HEK293 (cell line): ENCODE data around the gene NOS1AP.

Experiments used
- CTCF ChIA-PET: fragments of 350-600 bp; formaldehyde crosslinking; extraction: SDS; loops from one replicate; lab custom pipeline; 2021; ENCODE audit warnings: antibody characterized with exemption; lab: Yijun Ruan, JAX
- POLR2A ChIA-PET: fragments of 300-600 bp; formaldehyde crosslinking; extraction: SDS; loops from one replicate; lab custom pipeline; 2020; ENCODE audit warnings: antibody characterized with exemption, inconsistent platforms; lab: Yijun Ruan, JAX
- H3K27ac ChIP-seq: fragments of 200-500 bp; sonication (Bioruptor generic); 2 replicates; pipeline ENCODE4 v1.5.1; 2014; ENCODE audit warnings: low read depth, low read length, control low read depth, inconsistent platforms; ENCODE audit errors: extremely low read depth
- H3K36me3 ChIP-seq, 2 experiments: fragments of 200-500 bp in 1 of 2; sonication (Bioruptor generic) in 1 of 2; 1 replicate in 1 of 2; 2 replicates in 1 of 2; pipeline ENCODE4 v1.5.1; 2014 to 2017; ENCODE audit warnings: inconsistent platforms in 2 of 2, low read length in 2 of 2; ENCODE audit not compliant: control insufficient read depth in 2 of 2, insufficient read depth in 1 of 2
- H3K4me1 ChIP-seq: fragments of 200-500 bp; sonication (Bioruptor generic); 2 replicates; pipeline ENCODE4 v1.5.1; 2014; ENCODE audit warnings: mild to moderate bottlenecking, low read length, inconsistent platforms; ENCODE audit not compliant: control insufficient read depth, insufficient read depth
- H3K4me3 ChIP-seq: 2 replicates; pipeline ENCODE4 v1.5.1; 2011; ENCODE audit warnings: low read depth, mild to moderate bottlenecking, control low read depth, low read length, moderate library complexity
- H3K9me3 ChIP-seq: fragments of 200-500 bp; sonication (Bioruptor generic); 2 replicates; pipeline ENCODE4 v1.5.1; 2014; ENCODE audit warnings: low read depth, low read length, inconsistent platforms; ENCODE audit not compliant: control insufficient read depth, insufficient read depth
- MYNN ChIP-seq: fragments of 450-650 bp; formaldehyde crosslinking; IDR thresholded peaks from 2 replicates; pipeline ENCODE4 v1.5.1; 2016; ENCODE audit warnings: missing biosample characterization, missing genetic modification characterization, borderline replicate concordance
- SP2 ChIP-seq: fragments of 450-650 bp; formaldehyde crosslinking; IDR thresholded peaks from 2 replicates; pipeline ENCODE4 v1.5.1; 2016; ENCODE audit warnings: missing biosample characterization, missing genetic modification characterization
- SP7 ChIP-seq: fragments of 450-650 bp; formaldehyde crosslinking; IDR thresholded peaks from 2 replicates; pipeline ENCODE4 v1.5.1; 2016; ENCODE audit warnings: missing biosample characterization, missing genetic modification characterization
- ZBTB20 ChIP-seq: fragments of 450-650 bp; formaldehyde crosslinking; IDR thresholded peaks from 2 replicates; pipeline ENCODE4 v1.5.1; 2016; ENCODE audit warnings: missing biosample characterization, missing genetic modification characterization
- ZFP3 ChIP-seq: fragments of 450-650 bp; formaldehyde crosslinking; IDR thresholded peaks from 2 replicates; pipeline ENCODE4 v1.5.1; 2016; ENCODE audit warnings: low read depth, missing biosample characterization, missing genetic modification characterization
- ZNF19 ChIP-seq: fragments of 450-650 bp; formaldehyde crosslinking; IDR thresholded peaks from 2 replicates; pipeline ENCODE4; 2016; ENCODE audit warnings: missing biosample characterization, missing genetic modification characterization, low read depth
- ZNF202 ChIP-seq: fragments of 450-650 bp; formaldehyde crosslinking; IDR thresholded peaks from 2 replicates; pipeline ENCODE4 v1.5.1; 2016; ENCODE audit warnings: missing biosample characterization, missing genetic modification characterization, borderline replicate concordance
- ZNF24 ChIP-seq: fragments of 450-650 bp; formaldehyde crosslinking; IDR thresholded peaks from 2 replicates; pipeline ENCODE4 v1.5.1; 2016; ENCODE audit warnings: missing biosample characterization, missing genetic modification characterization
- ZNF548 ChIP-seq: fragments of 450-650 bp; formaldehyde crosslinking; IDR thresholded peaks from 2 replicates; pipeline ENCODE4 v1.5.1; 2016; ENCODE audit warnings: missing biosample characterization, missing genetic modification characterization
- ZNF585B ChIP-seq: fragments of 450-650 bp; formaldehyde crosslinking; IDR thresholded peaks from 2 replicates; pipeline ENCODE4 v1.5.1; 2016; ENCODE audit warnings: missing biosample characterization, missing genetic modification characterization
- ZNF654 ChIP-seq: fragments of 450-650 bp; formaldehyde crosslinking; IDR thresholded peaks from 2 replicates; pipeline ENCODE4 v1.5.1; 2016; ENCODE audit warnings: low read depth, missing biosample characterization, missing genetic modification characterization
- ZNF792 ChIP-seq: fragments of 450-650 bp; formaldehyde crosslinking; IDR thresholded peaks from 2 replicates; pipeline ENCODE4 v1.5.1; 2016; ENCODE audit warnings: missing biosample characterization, missing genetic modification characterization
- ZNF830 ChIP-seq: fragments of 450-650 bp; IDR thresholded peaks from 2 replicates; pipeline ENCODE4 v1.5.0; 2018; ENCODE audit warnings: missing biosample characterization, missing genetic modification characterization, low read depth, mild to moderate bottlenecking, moderate library complexity
- TF ChIP-seq, protein P1 (sequence below): fragments of 450-650 bp; formaldehyde crosslinking; IDR thresholded peaks from 2 replicates; pipeline ENCODE4 v1.5.1; 2016; ENCODE audit warnings: missing biosample characterization, missing genetic modification characterization
- TF ChIP-seq, protein P2 (sequence below): fragments of 450-650 bp; formaldehyde crosslinking; IDR thresholded peaks from 2 replicates; pipeline ENCODE4 v1.5.1; 2016; ENCODE audit warnings: missing biosample characterization, missing genetic modification characterization
- TF ChIP-seq, protein P3 (sequence below): fragments of 450-650 bp; formaldehyde crosslinking; IDR thresholded peaks from 2 replicates; pipeline ENCODE4 v1.5.1; 2017; ENCODE audit warnings: missing biosample characterization, mild to moderate bottlenecking, missing genetic modification characterization, moderate library complexity
- TF ChIP-seq, protein P4 (sequence below): fragments of 450-650 bp; formaldehyde crosslinking; IDR thresholded peaks from 2 replicates; pipeline ENCODE4 v1.5.1; 2016; ENCODE audit warnings: missing biosample characterization, missing genetic modification characterization
- TF ChIP-seq, protein P5 (sequence below): fragments of 450-650 bp; formaldehyde crosslinking; IDR thresholded peaks from 2 replicates; pipeline ENCODE4 v1.5.1; 2016; ENCODE audit warnings: missing biosample characterization, missing genetic modification characterization
- TF ChIP-seq, protein P6 (sequence below): fragments of 450-650 bp; formaldehyde crosslinking; IDR thresholded peaks from 2 replicates; pipeline ENCODE4 v1.5.1; 2016; ENCODE audit warnings: missing biosample characterization, missing genetic modification characterization

The NOS1AP gene

DNA sequence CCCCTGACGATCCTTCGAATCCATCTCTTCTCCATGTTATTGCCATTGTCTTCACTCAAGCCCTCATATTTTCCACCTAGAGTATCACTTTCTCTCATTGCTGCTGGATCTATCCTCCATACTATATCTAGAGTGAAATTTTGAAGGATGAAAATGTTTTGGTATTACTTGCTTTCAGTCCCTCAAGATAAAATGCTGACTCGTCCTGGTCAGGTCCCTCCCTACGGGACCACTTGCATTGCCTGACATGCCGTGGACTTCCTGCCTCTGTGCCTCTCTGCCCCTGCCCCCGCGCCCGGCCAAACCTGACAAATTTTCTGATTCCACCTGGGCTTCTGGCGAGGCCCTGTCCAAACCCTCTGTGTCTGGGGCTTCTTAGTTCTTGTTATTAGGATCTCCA lies 283.6 kb downstream of the NOS1AP start (continued):
- TF ChIP-seq, protein P1, sequence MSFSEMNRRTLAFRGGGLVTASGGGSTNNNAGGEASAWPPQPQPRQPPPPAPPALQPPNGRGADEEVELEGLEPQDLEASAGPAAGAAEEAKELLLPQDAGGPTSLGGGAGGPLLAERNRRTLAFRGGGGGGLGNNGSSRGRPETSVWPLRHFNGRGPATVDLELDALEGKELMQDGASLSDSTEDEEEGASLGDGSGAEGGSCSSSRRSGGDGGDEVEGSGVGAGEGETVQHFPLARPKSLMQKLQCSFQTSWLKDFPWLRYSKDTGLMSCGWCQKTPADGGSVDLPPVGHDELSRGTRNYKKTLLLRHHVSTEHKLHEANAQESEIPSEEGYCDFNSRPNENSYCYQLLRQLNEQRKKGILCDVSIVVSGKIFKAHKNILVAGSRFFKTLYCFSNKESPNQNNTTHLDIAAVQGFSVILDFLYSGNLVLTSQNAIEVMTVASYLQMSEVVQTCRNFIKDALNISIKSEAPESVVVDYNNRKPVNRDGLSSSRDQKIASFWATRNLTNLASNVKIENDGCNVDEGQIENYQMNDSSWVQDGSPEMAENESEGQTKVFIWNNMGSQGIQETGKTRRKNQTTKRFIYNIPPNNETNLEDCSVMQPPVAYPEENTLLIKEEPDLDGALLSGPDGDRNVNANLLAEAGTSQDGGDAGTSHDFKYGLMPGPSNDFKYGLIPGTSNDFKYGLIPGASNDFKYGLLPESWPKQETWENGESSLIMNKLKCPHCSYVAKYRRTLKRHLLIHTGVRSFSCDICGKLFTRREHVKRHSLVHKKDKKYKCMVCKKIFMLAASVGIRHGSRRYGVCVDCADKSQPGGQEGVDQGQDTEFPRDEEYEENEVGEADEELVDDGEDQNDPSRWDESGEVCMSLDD (tag by site-specific recombination), result no peak

DNA sequence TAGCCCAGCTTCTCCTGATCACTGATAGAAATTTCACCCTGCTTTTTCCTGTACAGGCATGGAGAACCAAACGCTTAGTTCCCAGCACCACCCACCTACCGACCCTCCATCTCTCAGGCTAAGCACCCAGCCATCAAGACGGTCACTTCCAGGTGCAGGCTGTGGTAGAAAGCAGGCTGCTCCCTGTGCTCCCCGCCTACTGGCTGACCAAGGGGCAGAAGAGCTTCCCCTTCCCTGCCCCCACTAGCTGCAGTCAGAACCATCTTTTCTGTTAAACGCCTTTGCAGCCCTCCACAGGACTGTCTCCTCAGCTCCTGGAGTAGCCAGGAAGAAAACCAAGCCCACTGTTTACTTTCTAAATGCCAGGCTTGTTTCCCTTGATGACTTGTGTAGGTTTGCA lies 284.2 kb downstream of the NOS1AP start:
- TF ChIP-seq SP7 (tag by site-specific recombination) (no peak), MYNN (tag by site-specific recombination) (no peak), ZBTB20 (tag by site-specific recombination) (no peak), ZNF548 (tag by site-specific recombination) (no peak), SP2 (no peak), ZFP3 (no peak), ZNF830 (tag by site-specific recombination) (no peak), ZNF202 (no peak), ZNF24 (tag by site-specific recombination) (no peak)
- TF ChIP-seq, protein P2, sequence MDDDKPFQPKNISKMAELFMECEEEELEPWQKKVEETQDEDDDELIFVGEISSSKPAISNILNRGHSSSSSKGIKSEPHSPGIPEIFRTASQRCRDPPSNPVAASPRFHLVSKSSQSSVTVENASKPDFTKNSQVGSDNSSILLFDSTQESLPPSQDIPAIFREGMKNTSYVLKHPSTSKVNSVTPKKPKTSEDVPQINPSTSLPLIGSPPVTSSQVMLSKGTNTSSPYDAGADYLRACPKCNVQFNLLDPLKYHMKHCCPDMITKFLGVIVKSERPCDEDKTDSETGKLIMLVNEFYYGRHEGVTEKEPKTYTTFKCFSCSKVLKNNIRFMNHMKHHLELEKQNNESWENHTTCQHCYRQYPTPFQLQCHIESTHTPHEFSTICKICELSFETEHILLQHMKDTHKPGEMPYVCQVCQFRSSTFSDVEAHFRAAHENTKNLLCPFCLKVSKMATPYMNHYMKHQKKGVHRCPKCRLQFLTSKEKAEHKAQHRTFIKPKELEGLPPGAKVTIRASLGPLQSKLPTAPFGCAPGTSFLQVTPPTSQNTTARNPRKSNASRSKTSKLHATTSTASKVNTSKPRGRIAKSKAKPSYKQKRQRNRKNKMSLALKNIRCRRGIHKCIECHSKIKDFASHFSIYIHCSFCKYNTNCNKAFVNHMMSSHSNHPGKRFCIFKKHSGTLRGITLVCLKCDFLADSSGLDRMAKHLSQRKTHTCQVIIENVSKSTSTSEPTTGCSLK (tag by site-specific recombination), result no peak
- TF ChIP-seq, protein P3, sequence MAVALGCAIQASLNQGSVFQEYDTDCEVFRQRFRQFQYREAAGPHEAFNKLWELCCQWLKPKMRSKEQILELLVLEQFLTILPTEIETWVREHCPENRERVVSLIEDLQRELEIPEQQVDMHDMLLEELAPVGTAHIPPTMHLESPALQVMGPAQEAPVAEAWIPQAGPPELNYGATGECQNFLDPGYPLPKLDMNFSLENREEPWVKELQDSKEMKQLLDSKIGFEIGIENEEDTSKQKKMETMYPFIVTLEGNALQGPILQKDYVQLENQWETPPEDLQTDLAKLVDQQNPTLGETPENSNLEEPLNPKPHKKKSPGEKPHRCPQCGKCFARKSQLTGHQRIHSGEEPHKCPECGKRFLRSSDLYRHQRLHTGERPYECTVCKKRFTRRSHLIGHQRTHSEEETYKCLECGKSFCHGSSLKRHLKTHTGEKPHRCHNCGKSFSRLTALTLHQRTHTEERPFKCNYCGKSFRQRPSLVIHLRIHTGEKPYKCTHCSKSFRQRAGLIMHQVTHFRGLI (tag by site-specific recombination), result no peak
- TF ChIP-seq, protein P4, sequence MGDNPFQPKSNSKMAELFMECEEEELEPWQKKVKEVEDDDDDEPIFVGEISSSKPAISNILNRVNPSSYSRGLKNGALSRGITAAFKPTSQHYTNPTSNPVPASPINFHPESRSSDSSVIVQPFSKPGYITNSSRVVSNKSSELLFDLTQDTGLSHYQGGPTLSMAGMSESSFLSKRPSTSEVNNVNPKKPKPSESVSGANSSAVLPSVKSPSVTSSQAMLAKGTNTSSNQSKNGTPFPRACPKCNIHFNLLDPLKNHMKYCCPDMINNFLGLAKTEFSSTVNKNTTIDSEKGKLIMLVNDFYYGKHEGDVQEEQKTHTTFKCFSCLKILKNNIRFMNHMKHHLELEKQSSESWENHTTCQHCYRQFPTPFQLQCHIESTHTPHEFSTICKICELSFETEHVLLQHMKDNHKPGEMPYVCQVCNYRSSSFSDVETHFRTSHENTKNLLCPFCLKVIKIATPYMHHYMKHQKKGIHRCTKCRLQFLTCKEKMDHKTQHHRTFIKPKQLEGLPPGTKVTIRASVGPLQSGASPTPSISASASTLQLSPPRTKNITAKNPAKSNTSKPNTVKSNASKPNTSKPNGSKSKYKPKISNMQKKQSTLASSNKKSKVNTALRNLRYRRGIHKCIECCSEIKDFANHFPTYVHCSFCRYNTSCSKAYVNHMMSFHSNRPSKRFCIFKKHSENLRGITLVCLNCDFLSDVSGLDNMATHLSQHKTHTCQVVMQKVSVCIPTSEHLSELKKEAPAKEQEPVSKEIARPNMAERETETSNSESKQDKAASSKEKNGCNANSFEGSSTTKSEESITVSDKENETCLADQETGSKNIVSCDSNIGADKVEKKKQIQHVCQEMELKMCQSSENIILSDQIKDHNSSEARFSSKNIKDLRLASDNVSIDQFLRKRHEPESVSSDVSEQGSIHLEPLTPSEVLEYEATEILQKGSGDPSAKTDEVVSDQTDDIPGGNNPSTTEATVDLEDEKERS, result no peak
- Histone ChIP-seq H3K9me3 (no peaks in the 10 kb centered on the region), H3K4me3 (no peak overlapping the region), H3K27ac (no peak overlapping the region), H3K4me1 (peaks cover 5% of the 10 kb centered on the region), H3K36me3 (peaks cover 0 to 15% of the 10 kb centered on the region in 2 experiments; a peak in 1 of 3 replicates)
- POLR2A ChIA-PET, result no interaction called here
- CTCF ChIA-PET, result interaction anchor here (0.6 kb wide), 1 partner anchor 9 kb away, joined by 6 read pairs; no protein-coding TSS in a partner anchor

DNA sequence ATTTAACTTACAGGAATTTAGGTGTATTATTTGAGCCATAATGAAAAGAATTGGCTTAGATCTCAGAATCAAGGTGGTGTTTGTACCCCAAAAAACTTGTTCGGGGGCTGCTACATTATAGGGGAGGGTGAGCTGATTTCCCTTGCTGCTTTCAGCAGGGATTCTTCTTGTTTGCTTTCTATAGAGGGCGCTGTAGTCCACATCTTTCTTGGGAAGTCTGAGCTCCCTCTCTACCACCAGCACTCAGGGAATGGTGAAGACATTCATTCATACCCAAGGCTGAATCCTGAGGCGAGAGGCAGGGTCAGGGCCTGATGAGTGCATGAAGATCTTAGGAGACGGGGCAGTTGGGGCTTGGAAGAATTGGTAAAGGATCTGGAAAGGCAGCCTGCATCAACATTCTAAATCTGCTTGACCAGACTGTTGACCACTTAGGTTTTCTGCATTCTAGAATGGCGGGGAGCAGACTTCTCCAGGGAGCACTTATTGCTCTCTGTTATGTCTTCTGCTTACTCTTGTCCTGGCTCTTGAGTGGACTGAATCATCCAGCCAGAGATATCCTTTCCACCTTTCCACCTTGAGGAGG lies 288.3 kb downstream of the NOS1AP start:
- Histone ChIP-seq H3K27ac (no peak overlapping the region), H3K9me3 (no peaks in the 10 kb centered on the region), H3K4me3 (no peak overlapping the region), H3K4me1 (no peaks in the 10 kb centered on the region), H3K36me3 (peaks cover 0 to 19% of the 10 kb centered on the region in 2 experiments; a peak in 1 of 3 replicates)
- CTCF ChIA-PET, result interaction anchor here (0.5 to 2.8 kb wide), 22 partner anchors 8 to 309 kb away, joined by 3 to 17 read pairs (median 4); partner anchors contain the start of gene SPATA46
- POLR2A ChIA-PET, result no interaction called here
- TF ChIP-seq, protein P5, sequence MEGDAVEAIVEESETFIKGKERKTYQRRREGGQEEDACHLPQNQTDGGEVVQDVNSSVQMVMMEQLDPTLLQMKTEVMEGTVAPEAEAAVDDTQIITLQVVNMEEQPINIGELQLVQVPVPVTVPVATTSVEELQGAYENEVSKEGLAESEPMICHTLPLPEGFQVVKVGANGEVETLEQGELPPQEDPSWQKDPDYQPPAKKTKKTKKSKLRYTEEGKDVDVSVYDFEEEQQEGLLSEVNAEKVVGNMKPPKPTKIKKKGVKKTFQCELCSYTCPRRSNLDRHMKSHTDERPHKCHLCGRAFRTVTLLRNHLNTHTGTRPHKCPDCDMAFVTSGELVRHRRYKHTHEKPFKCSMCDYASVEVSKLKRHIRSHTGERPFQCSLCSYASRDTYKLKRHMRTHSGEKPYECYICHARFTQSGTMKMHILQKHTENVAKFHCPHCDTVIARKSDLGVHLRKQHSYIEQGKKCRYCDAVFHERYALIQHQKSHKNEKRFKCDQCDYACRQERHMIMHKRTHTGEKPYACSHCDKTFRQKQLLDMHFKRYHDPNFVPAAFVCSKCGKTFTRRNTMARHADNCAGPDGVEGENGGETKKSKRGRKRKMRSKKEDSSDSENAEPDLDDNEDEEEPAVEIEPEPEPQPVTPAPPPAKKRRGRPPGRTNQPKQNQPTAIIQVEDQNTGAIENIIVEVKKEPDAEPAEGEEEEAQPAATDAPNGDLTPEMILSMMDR (tag by site-specific recombination), result peak; percentile 16; the same call in 1 of the 2 replicates
- TF ChIP-seq ZNF654 (tag by site-specific recombination) (0 out of 2 replicates have a peak, but pooled peaks have one; percentile 10), ZNF19 (tag by site-specific recombination) (no peak), ZNF792 (tag by site-specific recombination) (no peak), ZFP3 (no peak), ZNF585B (no peak)
- TF ChIP-seq, protein P6, sequence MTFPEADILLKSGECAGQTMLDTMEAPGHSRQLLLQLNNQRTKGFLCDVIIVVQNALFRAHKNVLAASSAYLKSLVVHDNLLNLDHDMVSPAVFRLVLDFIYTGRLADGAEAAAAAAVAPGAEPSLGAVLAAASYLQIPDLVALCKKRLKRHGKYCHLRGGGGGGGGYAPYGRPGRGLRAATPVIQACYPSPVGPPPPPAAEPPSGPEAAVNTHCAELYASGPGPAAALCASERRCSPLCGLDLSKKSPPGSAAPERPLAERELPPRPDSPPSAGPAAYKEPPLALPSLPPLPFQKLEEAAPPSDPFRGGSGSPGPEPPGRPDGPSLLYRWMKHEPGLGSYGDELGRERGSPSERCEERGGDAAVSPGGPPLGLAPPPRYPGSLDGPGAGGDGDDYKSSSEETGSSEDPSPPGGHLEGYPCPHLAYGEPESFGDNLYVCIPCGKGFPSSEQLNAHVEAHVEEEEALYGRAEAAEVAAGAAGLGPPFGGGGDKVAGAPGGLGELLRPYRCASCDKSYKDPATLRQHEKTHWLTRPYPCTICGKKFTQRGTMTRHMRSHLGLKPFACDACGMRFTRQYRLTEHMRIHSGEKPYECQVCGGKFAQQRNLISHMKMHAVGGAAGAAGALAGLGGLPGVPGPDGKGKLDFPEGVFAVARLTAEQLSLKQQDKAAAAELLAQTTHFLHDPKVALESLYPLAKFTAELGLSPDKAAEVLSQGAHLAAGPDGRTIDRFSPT, result no peak
